ENCODE data around the gene PTPA.

DNA sequence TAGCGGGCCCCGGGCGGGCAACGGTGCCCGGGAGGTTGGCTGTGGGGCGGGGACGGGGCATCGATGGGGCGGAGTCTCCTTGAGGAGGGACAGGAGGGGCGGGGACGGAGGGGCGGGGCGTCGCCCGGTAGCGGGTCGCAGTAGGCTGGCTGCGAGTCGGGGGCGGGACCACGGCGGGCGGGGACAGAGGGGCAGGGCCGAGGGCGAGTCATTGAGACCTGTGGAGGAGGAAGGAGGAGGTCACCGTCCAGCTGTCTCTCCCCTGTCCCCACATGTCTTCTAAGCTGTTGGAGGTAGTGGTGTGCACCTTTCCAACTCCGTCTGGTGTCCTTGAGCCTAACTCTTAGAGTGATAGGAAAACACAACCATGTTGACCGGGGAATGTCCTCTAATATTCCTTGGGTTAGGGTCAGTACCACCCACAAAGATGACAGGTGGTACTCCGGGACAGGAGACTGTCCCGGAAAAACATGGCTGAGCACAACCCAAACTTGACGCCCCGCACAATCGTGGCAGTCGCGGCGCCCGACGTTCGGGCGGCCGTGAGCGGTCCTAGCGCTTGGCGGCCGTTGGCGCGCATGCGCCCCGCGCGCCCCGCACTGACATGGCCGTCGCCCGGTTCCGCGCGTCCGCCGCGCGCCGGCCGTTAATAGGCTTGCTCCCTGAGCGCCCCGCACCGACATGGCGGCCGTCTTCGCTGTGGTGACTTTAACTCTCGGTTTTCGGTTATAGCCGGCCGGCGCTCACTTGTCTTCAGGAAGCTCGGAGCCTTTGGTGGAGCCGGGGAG, at the start of gene PTPA, which contains the start of gene CRAT:
- no peak for TF ChIP-seq ZFX (IDR thresholded peaks at IDR 0.05; ENCODE audit: borderline replicate concordance)
- TF ChIP-seq, protein P1, sequence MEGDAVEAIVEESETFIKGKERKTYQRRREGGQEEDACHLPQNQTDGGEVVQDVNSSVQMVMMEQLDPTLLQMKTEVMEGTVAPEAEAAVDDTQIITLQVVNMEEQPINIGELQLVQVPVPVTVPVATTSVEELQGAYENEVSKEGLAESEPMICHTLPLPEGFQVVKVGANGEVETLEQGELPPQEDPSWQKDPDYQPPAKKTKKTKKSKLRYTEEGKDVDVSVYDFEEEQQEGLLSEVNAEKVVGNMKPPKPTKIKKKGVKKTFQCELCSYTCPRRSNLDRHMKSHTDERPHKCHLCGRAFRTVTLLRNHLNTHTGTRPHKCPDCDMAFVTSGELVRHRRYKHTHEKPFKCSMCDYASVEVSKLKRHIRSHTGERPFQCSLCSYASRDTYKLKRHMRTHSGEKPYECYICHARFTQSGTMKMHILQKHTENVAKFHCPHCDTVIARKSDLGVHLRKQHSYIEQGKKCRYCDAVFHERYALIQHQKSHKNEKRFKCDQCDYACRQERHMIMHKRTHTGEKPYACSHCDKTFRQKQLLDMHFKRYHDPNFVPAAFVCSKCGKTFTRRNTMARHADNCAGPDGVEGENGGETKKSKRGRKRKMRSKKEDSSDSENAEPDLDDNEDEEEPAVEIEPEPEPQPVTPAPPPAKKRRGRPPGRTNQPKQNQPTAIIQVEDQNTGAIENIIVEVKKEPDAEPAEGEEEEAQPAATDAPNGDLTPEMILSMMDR (IDR thresholded peaks at IDR 0.05) = no peak
